ENCODE measurements around the gene POLR1D.
"Not testable (repeated sequence)": the region's sequence is repeated elsewhere in the genome, so short reads cannot be mapped to it uniquely, and the experiment has no call there.

The POLR1D gene

DNA sequence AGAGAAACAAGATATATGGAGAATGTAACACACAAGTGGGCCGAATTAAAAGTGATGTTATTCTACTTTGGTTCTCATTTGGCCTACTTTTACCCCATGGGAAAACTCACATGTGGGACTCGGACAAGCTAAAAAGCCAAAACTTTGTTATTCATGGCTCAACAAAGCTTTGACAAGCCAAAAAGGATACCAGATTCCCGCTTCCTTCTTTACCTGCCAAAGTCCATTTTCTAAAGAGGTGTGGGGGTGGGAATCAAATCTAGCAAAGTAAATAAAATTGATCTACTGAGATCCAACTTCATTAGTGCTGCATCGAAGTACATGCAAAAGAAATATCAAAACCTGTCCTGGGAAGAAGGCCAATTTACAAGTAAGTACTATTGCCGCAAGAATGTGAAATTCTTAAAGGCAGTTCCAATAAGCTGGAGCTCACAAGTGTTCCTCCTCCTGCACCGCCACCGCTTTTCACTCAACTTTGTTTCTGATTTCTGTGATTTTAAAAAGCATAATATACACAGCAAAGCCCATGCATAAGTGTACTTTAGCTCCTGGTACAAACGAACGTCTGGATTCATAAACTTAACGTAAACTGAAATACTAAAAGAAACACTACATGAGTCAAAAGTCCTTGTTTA is 2.5 kb upstream of the POLR1D start:
- DNase-seq = no peak

GRCh38 chr13:27619728-27620376 is 1.8 kb upstream of the POLR1D start:
- DNase-seq = no peak

GRCh38 chr13:27620377-27621115 is 1.1 kb upstream of the POLR1D start, which contains the start of gene LNX2:
Gene LNX2 (minus strand): TSS chr13:27620529. CDS start chr13:27581703, 38,826 bp downstream.
- peak; percentile 91 to 92 for DNase-seq

GRCh38 chr13:27621116-27621365 is 651 bp upstream of the POLR1D start:
- DNase-seq = no peak

DNA sequence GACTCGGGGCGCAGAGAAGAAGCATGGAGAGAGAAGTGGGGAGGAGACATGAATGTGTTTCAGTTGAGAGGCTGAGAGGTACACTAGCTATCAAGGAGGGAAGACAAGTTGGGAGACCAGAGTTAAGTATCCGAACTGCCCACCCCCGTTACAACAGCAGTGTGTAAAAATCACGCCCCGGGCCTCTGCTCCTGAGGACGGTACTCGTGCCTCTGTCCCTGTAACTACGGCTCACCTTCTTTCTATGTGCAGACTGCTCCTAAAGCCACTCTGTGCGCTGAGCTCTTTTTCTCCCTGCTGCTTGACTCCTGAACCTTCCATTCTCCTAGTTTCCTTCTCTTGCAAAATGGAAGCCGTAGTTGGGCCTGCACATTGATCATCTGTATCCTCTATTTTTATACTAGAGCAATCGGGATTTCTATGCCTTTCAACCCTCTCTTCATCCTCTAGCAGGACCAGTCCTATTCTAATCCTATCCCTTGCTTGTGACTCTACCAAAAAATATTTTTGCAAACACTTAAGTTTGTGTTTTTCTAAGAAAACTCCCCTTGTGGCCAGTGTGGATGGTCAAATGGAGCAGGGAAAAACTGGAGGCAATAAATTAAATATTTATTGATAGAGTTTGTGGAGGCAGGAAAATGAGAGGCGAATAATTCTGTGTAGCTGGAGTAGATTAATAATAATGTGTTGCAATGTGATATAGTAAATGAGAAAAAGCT is 569 bp downstream of the POLR1D start:
- DNase-seq = no peak

DNA sequence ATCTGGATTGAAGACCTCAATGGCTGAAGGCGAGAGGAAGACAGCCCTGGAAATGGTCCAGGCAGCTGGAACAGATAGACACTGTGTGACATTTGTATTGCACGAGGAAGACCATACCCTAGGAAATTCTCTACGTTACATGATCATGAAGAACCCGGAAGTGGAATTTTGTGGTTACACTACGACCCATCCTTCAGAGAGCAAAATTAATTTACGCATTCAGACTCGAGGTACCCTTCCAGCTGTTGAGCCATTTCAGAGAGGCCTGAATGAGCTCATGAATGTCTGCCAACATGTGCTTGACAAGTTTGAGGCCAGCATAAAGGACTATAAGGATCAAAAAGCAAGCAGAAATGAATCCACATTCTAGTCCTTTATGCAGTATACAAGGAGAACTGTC is 1.2 kb downstream of the POLR1D start:
- DNase-seq = no peak

DNA sequence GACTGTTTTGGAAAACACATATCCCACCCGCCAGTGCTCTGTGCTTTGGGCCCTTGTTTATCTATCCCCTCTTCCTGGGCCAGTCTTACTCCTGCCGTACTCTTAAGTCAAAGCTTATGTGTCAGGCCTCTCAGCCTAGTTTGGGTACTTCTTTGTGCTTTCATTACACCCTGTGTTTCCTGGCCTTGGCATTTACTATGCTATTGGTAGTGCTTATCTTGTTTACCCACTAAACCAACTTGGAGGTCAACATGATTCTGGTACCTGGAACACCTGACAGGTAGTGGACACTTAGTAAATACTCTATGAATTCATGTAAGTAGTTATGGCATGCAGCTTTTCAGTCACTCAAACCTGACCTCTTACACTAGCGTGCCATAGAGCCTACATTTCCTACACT is 2.4 kb downstream of the POLR1D start:
- DNase-seq = no peak

DNA sequence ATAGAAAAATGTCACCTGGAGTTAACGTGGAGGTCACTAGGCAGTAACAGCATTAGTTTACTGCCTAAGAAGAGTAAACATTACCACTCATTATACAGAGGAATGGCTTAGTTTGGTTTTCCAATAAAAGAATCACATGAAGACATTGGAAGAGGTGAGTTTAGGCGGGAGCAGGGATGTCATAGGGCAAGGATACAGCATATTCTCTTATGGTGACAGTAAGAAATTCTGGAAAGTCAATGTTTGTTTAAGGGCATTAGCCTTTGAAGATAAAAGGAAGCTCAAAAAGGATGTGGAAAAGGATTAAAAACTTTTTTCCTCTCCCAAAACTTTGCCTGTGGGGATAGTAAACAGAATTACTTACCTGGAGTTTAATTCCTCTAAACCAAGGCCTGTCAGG is 4.1 kb downstream of the POLR1D start:
- DNase-seq = no peak

DNA sequence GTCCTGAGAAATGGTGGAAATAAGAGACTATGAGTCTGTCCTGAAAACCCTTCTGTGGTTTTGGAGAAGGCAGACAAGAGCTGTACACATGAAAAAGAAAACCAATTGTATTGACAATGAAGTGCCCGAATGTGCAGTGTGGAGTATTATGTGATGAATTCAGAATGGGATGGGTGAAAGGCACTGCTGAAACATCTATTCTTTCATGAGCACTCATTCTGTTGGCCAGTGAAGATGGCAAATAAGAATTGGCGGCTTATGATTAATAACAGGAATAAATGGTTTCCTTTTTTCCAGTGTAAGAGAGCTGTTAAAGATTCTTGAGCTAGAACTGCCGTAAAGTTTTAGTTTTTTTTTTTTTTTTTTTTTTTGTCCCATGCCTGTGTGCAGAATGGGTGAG is 5.7 kb downstream of the POLR1D start:
- DNase-seq = no peak

DNA sequence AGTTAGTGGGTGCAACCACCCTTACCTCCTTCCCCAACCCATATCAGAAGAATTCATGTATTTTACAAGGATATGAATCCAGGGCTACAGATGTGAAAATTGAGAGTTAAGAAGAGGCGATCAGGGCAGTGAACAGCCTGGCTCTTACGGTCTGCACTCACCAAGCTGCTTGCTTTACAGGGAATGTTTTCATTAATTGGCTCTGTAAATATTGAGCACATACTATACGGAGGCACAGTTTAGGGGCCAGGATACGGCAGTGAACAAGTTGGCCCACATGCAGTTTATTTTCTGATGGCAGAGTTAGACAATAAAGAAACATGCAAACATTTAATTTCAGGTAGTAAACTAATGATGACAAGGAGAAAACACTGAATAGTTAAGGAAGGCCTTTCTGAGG is 6.4 kb downstream of the POLR1D start:
- DNase-seq = no peak

- not testable (repeated sequence) for DNase-seq
These were observed 7.1 kb downstream of the POLR1D start for GRCh38 chr13:27628766-27629165.

GRCh38 chr13:27631156-27631555 is 9.5 kb downstream of the POLR1D start:
- no peak for DNase-seq

- DNase-seq = no peak
These were observed 10.0 kb downstream of the POLR1D start for GRCh38 chr13:27631665-27632064.

- DNase-seq = peak; percentile 44 to 67
These were observed 10.5 kb downstream of the POLR1D start for GRCh38 chr13:27632214-27632613.

GRCh38 chr13:27632648-27633047 is 11.0 kb downstream of the POLR1D start:
- no peak for DNase-seq

DNA sequence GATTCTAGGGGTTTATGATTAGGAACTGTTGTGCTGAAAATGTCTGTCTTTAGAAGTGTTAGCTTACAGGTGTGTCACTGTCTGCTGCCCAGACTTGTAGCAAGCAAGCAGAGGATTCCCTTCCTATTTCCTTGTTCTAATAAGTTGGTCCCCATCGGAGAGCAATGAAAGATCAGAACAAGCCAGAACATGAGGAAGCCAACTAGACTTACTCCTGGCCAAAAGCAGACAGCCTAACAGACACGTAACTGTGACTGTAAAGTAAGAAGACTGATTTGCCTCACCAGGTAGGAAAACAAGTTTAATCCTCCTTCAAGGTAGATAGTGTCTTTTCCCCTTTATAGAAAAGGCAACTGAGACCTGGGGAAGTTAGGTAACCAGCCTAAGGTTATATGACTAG is 12.5 kb downstream of the POLR1D start:
- DNase-seq = no peak

DNA sequence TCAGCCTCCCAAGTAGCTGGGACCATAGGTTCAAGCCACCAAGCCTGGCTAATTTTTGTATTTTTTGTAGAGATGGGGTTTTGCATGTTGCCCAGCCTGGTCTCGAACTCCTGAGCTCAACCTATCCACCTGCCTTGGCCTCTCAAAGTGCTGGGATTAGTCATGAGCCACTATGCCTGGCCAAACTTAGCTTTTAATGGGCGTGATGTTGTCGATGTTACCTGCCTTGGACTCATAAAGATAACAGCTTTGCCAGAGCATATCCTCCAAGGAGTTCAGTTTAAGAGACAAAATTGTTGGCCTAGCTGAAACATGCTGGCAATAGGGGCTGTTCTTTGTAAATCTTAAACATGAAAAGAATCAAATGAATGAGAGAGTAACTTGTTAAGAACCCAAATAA is 13.1 kb downstream of the POLR1D start:
- DNase-seq = no peak

GRCh38 chr13:27635266-27635665 is 13.6 kb downstream of the POLR1D start:
- no peak for DNase-seq

GRCh38 chr13:27636589-27637288 is 15.0 kb downstream of the POLR1D start:
- DNase-seq = no peak

DNA sequence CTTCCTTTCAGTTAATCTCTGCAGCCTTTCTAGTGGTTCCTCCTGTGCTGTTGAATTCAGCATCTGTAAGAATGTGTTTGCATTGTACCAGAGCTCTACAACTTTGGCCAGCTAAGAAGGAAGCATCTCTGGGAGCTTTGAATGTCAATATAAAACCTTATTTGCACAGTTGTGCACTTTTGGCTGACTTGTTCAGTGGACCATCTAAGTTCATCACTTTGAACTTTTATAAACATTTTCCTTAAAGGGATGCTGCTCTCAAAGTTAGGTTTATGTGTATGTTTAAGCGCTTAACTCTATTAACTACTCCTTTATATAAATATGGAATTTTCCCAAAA is 15.6 kb downstream of the POLR1D start:
- no peak for DNase-seq

GRCh38 chr13:27638001-27638400 is 16.3 kb downstream of the POLR1D start:
- DNase-seq = no peak

DNA sequence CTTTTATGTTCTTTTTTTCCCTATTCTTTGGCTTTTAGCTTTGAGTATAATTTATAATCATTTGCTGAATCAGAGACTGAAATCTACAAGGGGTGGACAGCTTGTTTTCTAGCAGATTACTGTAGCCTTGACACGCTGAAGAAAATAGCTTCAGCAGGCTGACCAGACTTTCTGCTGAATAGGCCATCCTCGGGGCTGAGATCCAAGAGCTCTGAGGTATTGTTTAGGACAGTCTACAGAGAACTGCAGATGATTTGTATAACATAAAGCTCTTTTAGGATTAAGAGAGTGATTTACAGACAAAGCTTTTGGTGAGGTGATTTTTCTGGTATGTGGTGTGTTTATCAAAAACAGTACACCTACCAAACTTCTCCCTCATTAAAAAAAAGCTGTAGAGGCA is 16.8 kb downstream of the POLR1D start:
- peak in 1 of 2 experiments; percentile 25 for DNase-seq

- no peak for DNase-seq
These were observed 17.5 kb downstream of the POLR1D start for GRCh38 chr13:27639186-27639585.
